Activated B cell treated with CpG ODN at 0.5 μM for 24 hours (primary cell): ENCODE measurements around the gene GCGR. TPM values are rescaled to one million over a fixed set of nuclear protein-coding genes. Genes with fewer than 3 reads are reported as not detected.

Experiments
- ATAC-seq: fragments of 200-7000 bp; cut with Tn5 transposase; one replicate; pipeline ENCODE4 v1.10.0; 2021; ENCODE audit warnings: low read depth, mild to moderate bottlenecking, moderate library complexity
- CTCF ChIA-PET: fragments of 350-600 bp; sonication (Branson Sonifier 250); formaldehyde crosslinking; loops from one replicate; lab custom pipeline; 2021; ENCODE audit warnings: antibody characterized with exemption; lab: Charles Lee
- POLR2A ChIA-PET: fragments of 350-600 bp; sonication (Branson Sonifier 250); formaldehyde crosslinking; loops from one replicate; lab custom pipeline; 2021; ENCODE audit warnings: antibody characterized with exemption; lab: Charles Lee
- DNase-seq: peaks from one replicate; pipeline ENCODE4 v3.0.0; 2022
- H3K27ac Mint-ChIP-seq: one replicate; pipeline ENCODE4 v1.8.0; 2020; ENCODE audit warnings: mixed read lengths
- H3K27me3 Mint-ChIP-seq: one replicate; pipeline ENCODE4 v1.8.0; 2021; ENCODE audit warnings: mixed read lengths
- H3K36me3 Mint-ChIP-seq: one replicate; pipeline ENCODE4 v1.8.0; 2021; ENCODE audit warnings: low read depth, mixed read lengths
- H3K4me1 Mint-ChIP-seq: one replicate; pipeline ENCODE4 v1.8.0; 2021; ENCODE audit warnings: mixed read lengths
- H3K4me3 Mint-ChIP-seq: one replicate; pipeline ENCODE4 v1.8.0; 2020; ENCODE audit warnings: mild to moderate bottlenecking, mixed read lengths
- H3K9me3 Mint-ChIP-seq: one replicate; pipeline ENCODE4 v1.8.0; 2020; ENCODE audit warnings: mixed read lengths
- CTCF ChIP-seq: fragments of 200-600 bp; IDR thresholded peaks from one replicate; pipeline ENCODE4 v1.8.0; 2022; ENCODE audit warnings: antibody characterized with exemption, mild to moderate bottlenecking
- intact Hi-C: fragments of 100-400 bp; cut with micrococcal nuclease; formaldehyde crosslinking; loops from one replicate; pipeline ENCODE4 v1.15.1; 2024
- total RNA-seq: library from RNA; stranded (reverse); gene quantifications from 2 replicates; pipeline ENCODE4 v1.2.3, GENCODE V29; 2022

The GCGR gene
- total RNA-seq, 1 donor from 2014 or later: 0.20 TPM

- H3K27me3 Mint-ChIP-seq: no peaks in the 10 kb centered on the region
- H3K27ac Mint-ChIP-seq: peak overlapping the region; percentile 91
- DNase-seq (no peak), ATAC-seq (no peak)
- peaks cover 6% of the 10 kb centered on the region for H3K36me3 Mint-ChIP-seq
- ChIA-PET POLR2A (interaction anchor here (0.6 kb wide), 1 partner anchor 109 kb away, joined by 3 read pairs; no protein-coding TSS in a partner anchor), CTCF (no interaction called here)
- H3K4me3 Mint-ChIP-seq: peak overlapping the region; percentile 92
- TF ChIP-seq CTCF: no peak
- intact Hi-C loops: no loop called here
- H3K4me1 Mint-ChIP-seq: peaks cover 25% of the 10 kb centered on the region
- H3K9me3 Mint-ChIP-seq: no peaks in the 10 kb centered on the region
Observed at GRCh38 chr17:81831563-81831956, 27.6 kb downstream of the GCGR start.

- Mint-ChIP-seq H3K4me1 (peaks cover 25% of the 10 kb centered on the region), H3K9me3 (no peaks in the 10 kb centered on the region), H3K27ac (peak overlapping the region; percentile 91), H3K4me3 (peak overlapping the region; percentile 92), H3K27me3 (no peaks in the 10 kb centered on the region), H3K36me3 (peaks cover 6% of the 10 kb centered on the region)
- ATAC-seq (peak; percentile 23), DNase-seq (peak; percentile 23)
- CTCF ChIA-PET: no interaction called here
- POLR2A ChIA-PET: interaction anchor here (0.6 to 2.1 kb wide), 5 partner anchors 22 to 605 kb away, joined by 3 to 6 read pairs (median 5); partner anchors contain the start of genes DCXR, NPLOC4 and TSPAN10
- no peak for TF ChIP-seq CTCF
- intact Hi-C loops: loop anchor here (1.0 kb wide), 1 partner anchor 97 kb away; no protein-coding TSS in a partner anchor
Observed at GRCh38 chr17:81831957-81832607, 28.1 kb downstream of the GCGR start.

- ChIA-PET POLR2A (interaction anchor here (0.6 to 2.1 kb wide), 15 partner anchors 11 to 606 kb away, joined by 3 to 18 read pairs (median 6); partner anchors contain the start of genes ARHGDIA, CENPX, DCXR and LRRC45), CTCF (no interaction called here)
- Mint-ChIP-seq H3K27me3 (no peaks in the 10 kb centered on the region), H3K9me3 (no peaks in the 10 kb centered on the region), H3K4me1 (peaks cover 25% of the 10 kb centered on the region), H3K4me3 (peak overlapping the region; percentile 92), H3K27ac (peak overlapping the region; percentile 91), H3K36me3 (peaks cover 6% of the 10 kb centered on the region)
- no peak for TF ChIP-seq CTCF
- peak; percentile 21 for ATAC-seq
- DNase-seq: no peak
- intact Hi-C loops: loop anchor here (1.0 kb wide), 4 partner anchors 29 to 191 kb away; partner anchors contain the start of genes LRRC45 and MRPL12
Observed at GRCh38 chr17:81832608-81833159, 28.7 kb downstream of the GCGR start.

- peak; percentile 97 for DNase-seq
- no peaks in the 10 kb centered on the region for H3K27me3 Mint-ChIP-seq
- peak within 1 kb of the TSS; percentile 91 for H3K27ac Mint-ChIP-seq
- TF ChIP-seq CTCF: no peak
- peaks cover 6% of the 10 kb centered on the region for H3K36me3 Mint-ChIP-seq
- CTCF ChIA-PET: interaction anchor here (1.1 kb wide), 1 partner anchor 36 kb away, joined by 3 read pairs; no protein-coding TSS in a partner anchor
- no peaks in the 10 kb centered on the region for H3K9me3 Mint-ChIP-seq
- intact Hi-C loops: loop anchor here (1.0 kb wide), 3 partner anchors 28 to 190 kb away; partner anchors contain the start of genes LRRC45 and MRPL12
- peak; percentile 81 for ATAC-seq
- peak within 1 kb of the TSS; percentile 92 for H3K4me3 Mint-ChIP-seq
- peaks cover 22% of the 10 kb centered on the region for H3K4me1 Mint-ChIP-seq
- POLR2A ChIA-PET: interaction anchor here (0.6 to 2.1 kb wide), 18 partner anchors 11 to 615 kb away, joined by 3 to 18 read pairs (median 6); partner anchors contain the start of genes ALYREF, ANAPC11, ARHGDIA and CENPX
Observed at GRCh38 chr17:81833160-81833920, 29.4 kb downstream of the GCGR start, which contains the start of gene MCRIP1. Gene MCRIP1, minus strand, starts transcription at chr17:81833291. Its CDS starts 8,785 bp downstream, at chr17:81824506.
